H9 (cell line): Measurements from ENCODE around the gene TSPAN32. TPM values are rescaled to one million over a fixed set of nuclear protein-coding genes. Genes with fewer than 3 reads are reported as not detected.

Experiments used
- DNase-seq: peaks from one replicate; pipeline ENCODE4 v3.0.0-alpha.2; 2017
- H2AFZ ChIP-seq: one replicate; pipeline ENCODE4 v1.6.1; 2013; ENCODE audit warnings: mild to moderate bottlenecking, low read length, control low read depth, moderate library complexity
- H2AK5ac ChIP-seq: 2 replicates; pipeline ENCODE4 v1.6.1; 2013; ENCODE audit warnings: low read length, control low read depth, mixed read lengths; ENCODE audit not compliant: insufficient read length
- H2BK120ac ChIP-seq: one replicate; pipeline ENCODE4 v1.6.1; 2013; ENCODE audit warnings: low read depth, mild to moderate bottlenecking, low read length, control low read depth, inconsistent platforms; ENCODE audit not compliant: poor library complexity, severe bottlenecking
- H2BK12ac ChIP-seq: 2 replicates; pipeline ENCODE4 v1.6.1; 2013; ENCODE audit warnings: low read length, control low read depth, mixed read lengths, low read depth; ENCODE audit not compliant: insufficient read length
- H2BK15ac ChIP-seq: 2 replicates; pipeline ENCODE4 v1.6.1; 2013; ENCODE audit warnings: low read depth, low read length, control low read depth
- H2BK20ac ChIP-seq: one replicate; pipeline ENCODE4 v1.6.1; 2013; ENCODE audit warnings: low read depth, mild to moderate bottlenecking, low read length, control low read depth, inconsistent platforms; ENCODE audit not compliant: poor library complexity, severe bottlenecking
- H2BK5ac ChIP-seq: 2 replicates; pipeline ENCODE4 v1.6.1; 2013; ENCODE audit warnings: low read length, control low read depth, mixed read lengths; ENCODE audit not compliant: insufficient read length
- H3K14ac ChIP-seq: 2 replicates; pipeline ENCODE4 v1.6.1; 2013; ENCODE audit warnings: low read length, control low read depth; ENCODE audit not compliant: insufficient read depth
- H3K18ac ChIP-seq: 2 replicates; pipeline ENCODE4 v1.6.1; 2013; ENCODE audit warnings: low read depth, mild to moderate bottlenecking, mixed read lengths, low read length, control low read depth; ENCODE audit not compliant: insufficient read length
- H3K23ac ChIP-seq: 2 replicates; pipeline ENCODE4 v1.6.1; 2013; ENCODE audit warnings: low read length, control low read depth, mixed read lengths, low read depth; ENCODE audit not compliant: insufficient read length
- H3K23me2 ChIP-seq: 2 replicates; pipeline ENCODE4 v1.6.1; 2013; ENCODE audit warnings: low read depth, mild to moderate bottlenecking, mixed read lengths, low read length, control low read depth; ENCODE audit not compliant: insufficient read length, poor library complexity, severe bottlenecking
- H3K27ac ChIP-seq: 2 replicates; pipeline ENCODE4 v1.5.1; 2013; ENCODE audit warnings: low read length, control low read depth, mixed read lengths, low read depth; ENCODE audit not compliant: insufficient read length
- H3K27me3 ChIP-seq: 2 replicates; pipeline ENCODE4 v1.6.1; 2013; ENCODE audit warnings: low read length, control low read depth, inconsistent platforms; ENCODE audit not compliant: insufficient read depth
- H3K4ac ChIP-seq: 2 replicates; pipeline ENCODE4 v1.6.1; 2013; ENCODE audit warnings: low read depth, mild to moderate bottlenecking, control low read depth, inconsistent platforms, low read length, moderate library complexity
- H3K4me1 ChIP-seq: 2 replicates; pipeline ENCODE4 v1.6.1; 2013; ENCODE audit warnings: low read length, control low read depth, inconsistent platforms; ENCODE audit not compliant: insufficient read depth
- H3K4me2 ChIP-seq: 2 replicates; pipeline ENCODE4 v1.6.1; 2013; ENCODE audit warnings: low read length, control low read depth, mixed read lengths; ENCODE audit not compliant: insufficient read length, insufficient read depth
- H3K56ac ChIP-seq: 2 replicates; pipeline ENCODE4 v1.6.1; 2013; ENCODE audit warnings: low read depth, mild to moderate bottlenecking, mixed read lengths, low read length, control low read depth; ENCODE audit not compliant: insufficient read length
- H3K79me1 ChIP-seq: 2 replicates; pipeline ENCODE4 v1.6.1; 2013; ENCODE audit warnings: low read depth, mild to moderate bottlenecking, moderate library complexity, low read length, control low read depth, inconsistent platforms; ENCODE audit not compliant: insufficient read depth, poor library complexity, severe bottlenecking
- H3K79me2 ChIP-seq: 2 replicates; pipeline ENCODE4 v1.6.1; 2013; ENCODE audit warnings: low read length, control low read depth, inconsistent platforms; ENCODE audit not compliant: insufficient read depth
- H3K9ac ChIP-seq: 2 replicates; pipeline ENCODE4 v1.6.1; 2013; ENCODE audit warnings: low read length, control low read depth, mixed read lengths; ENCODE audit not compliant: insufficient read length; ENCODE audit errors: extremely low read depth
- H3K9me3 ChIP-seq: one replicate; pipeline ENCODE4 v1.6.1; 2013; ENCODE audit warnings: low read depth, low read length, inconsistent platforms; ENCODE audit not compliant: control insufficient read depth
- H3T11ph ChIP-seq: one replicate; pipeline ENCODE4 v1.6.1; 2013; ENCODE audit warnings: mild to moderate bottlenecking, low read length, control low read depth, inconsistent platforms
- H4K20me1 ChIP-seq: one replicate; pipeline ENCODE4 v1.6.1; 2013; ENCODE audit not compliant: control insufficient read depth, insufficient read length, insufficient read depth
- H4K5ac ChIP-seq: 2 replicates; pipeline ENCODE4 v1.6.1; 2013; ENCODE audit warnings: low read depth, mild to moderate bottlenecking, mixed read lengths, low read length, control low read depth; ENCODE audit not compliant: insufficient read length
- H4K8ac ChIP-seq: replicated peaks from 2 replicates; pipeline ENCODE4 v1.6.1; 2013; ENCODE audit warnings: low read length, control low read depth, mixed read lengths, low read depth; ENCODE audit not compliant: insufficient read length
- H4K91ac ChIP-seq: 2 replicates; pipeline ENCODE4 v1.6.1; 2013; ENCODE audit warnings: low read depth, mild to moderate bottlenecking, moderate library complexity, mixed read lengths, low read length, control low read depth; ENCODE audit not compliant: insufficient read length
- H3K27ac Mint-ChIP-seq, 3 experiments: 2 replicates in 2 of 3; 3 replicates in 1 of 3; pipeline ENCODE4 v1.8.0; 2020 to 2021; ENCODE audit warnings: mixed read lengths in 3 of 3, mild to moderate bottlenecking in 1 of 3, moderate library complexity in 1 of 3
- H3K27me3 Mint-ChIP-seq: 2 replicates; pipeline ENCODE4 v1.8.0; 2021; ENCODE audit warnings: low read depth, mild to moderate bottlenecking, moderate library complexity, mixed read lengths
- H3K36me3 Mint-ChIP-seq, 3 experiments: 2 replicates in 2 of 3; 3 replicates in 1 of 3; pipeline ENCODE4 v1.8.0; 2020 to 2021; ENCODE audit warnings: low read depth in 3 of 3, mixed read lengths in 3 of 3; ENCODE audit not compliant: insufficient read depth in 1 of 3
- H3K4me1 Mint-ChIP-seq, 2 experiments: 2 replicates each; pipeline ENCODE4 v1.8.0; 2020; ENCODE audit warnings: mixed read lengths in 2 of 2
- H3K4me3 Mint-ChIP-seq, 2 experiments: 2 replicates in 1 of 2; 3 replicates in 1 of 2; pipeline ENCODE4 v1.8.0; 2020 to 2021; ENCODE audit warnings: mild to moderate bottlenecking in 2 of 2, mixed read lengths in 2 of 2, moderate library complexity in 1 of 2
- H3K9me3 Mint-ChIP-seq, 2 experiments: 2 replicates in 1 of 2; 3 replicates in 1 of 2; pipeline ENCODE4 v1.8.0; 2020; ENCODE audit warnings: mild to moderate bottlenecking in 2 of 2, mixed read lengths in 2 of 2, moderate library complexity in 1 of 2
- CTCF ChIP-seq: fragments of 200-600 bp; sonication (generic); conservative IDR thresholded peaks from 3 replicates; pipeline ENCODE4 v1.8.0; 2021; ENCODE audit warnings: antibody characterized with exemption, mild to moderate bottlenecking
- WGBS: extraction: QIAGEN DNeasy Blood & Tissue Kit; methylation state at CpG from one replicate; pipeline ENCODE4 v1.1.7; 2013; ENCODE audit warnings: missing lambda C conversion rate, low lambda C conversion rate, mixed read lengths; ENCODE audit not compliant: insufficient read length; ENCODE audit errors: extremely low coverage; 5-methylcytosine and 5-hydroxymethylcytosine counted together
- total RNA-seq: library from RNA; stranded (reverse); gene quantifications from 2 replicates; pipeline ENCODE4 v1.2.1, GENCODE V29; 2021

The TSPAN32 gene
- total RNA-seq, 1 experiment from 2014 or later: not detected

DNA sequence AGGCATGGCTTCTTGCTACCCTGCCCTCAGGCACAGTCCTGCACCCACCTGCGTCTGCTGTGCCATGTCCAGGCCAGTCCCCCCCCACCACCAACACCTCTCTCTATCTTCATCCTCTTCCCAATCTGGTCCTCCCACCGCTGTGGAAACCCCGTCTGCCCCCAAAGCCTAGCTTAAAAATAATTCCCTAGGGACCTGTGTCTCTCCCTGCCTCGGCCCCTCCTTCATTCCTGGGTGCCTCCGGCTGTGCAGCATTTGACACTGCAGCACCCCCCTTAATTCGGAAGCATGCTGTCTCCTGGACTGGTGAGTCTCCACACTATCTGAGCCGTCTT is 28.9 kb upstream of the TSPAN32 start:
- Histone ChIP-seq H3K4me1 (no peaks in the 10 kb centered on the region; the same call in 1 of the 2 replicates), H4K5ac (no peak overlapping the region), H3K56ac (no peak overlapping the region), H2BK15ac (no peak overlapping the region), H4K91ac (no peak overlapping the region), H3K9ac (no peak overlapping the region), H2AFZ (no peak overlapping the region), H3K4me2 (no peak overlapping the region), H2BK20ac (no peak overlapping the region), H3K18ac (no peak overlapping the region), H3K79me2 (no peaks in the 10 kb centered on the region), H2BK12ac (no peak overlapping the region), H3K23me2 (peaks cover 7% of the 10 kb centered on the region), H3K9me3 (no peaks in the 10 kb centered on the region), H3K27ac (no peak overlapping the region), H3K14ac (no peak overlapping the region), H4K20me1 (peaks cover 3% of the 10 kb centered on the region), H3K4ac (no peak overlapping the region), H2AK5ac (no peak overlapping the region), H3K23ac (no peak overlapping the region), H2BK120ac (no peak overlapping the region), H3K79me1 (no peaks in the 10 kb centered on the region), H2BK5ac (no peak overlapping the region), H3K27me3 (peaks cover 27% of the 10 kb centered on the region; the same call in 1 of the 2 replicates), H3T11ph (no peak overlapping the region), H4K8ac (no peak overlapping the region)
- Mint-ChIP-seq H3K9me3 (peaks cover 0 to 3% of the 10 kb centered on the region in 2 experiments; a peak in 4 of 5 replicates), H3K36me3 (no peaks in the 10 kb centered on the region; a peak in 1 of 7 replicates), H3K4me1 (peaks cover 14 to 21% of the 10 kb centered on the region in 2 experiments), H3K4me3 (no peak overlapping the region), H3K27me3 (peaks cover 88% of the 10 kb centered on the region), H3K27ac (no peak overlapping the region)
- WGBS: no CpG with 5 or more reads among the region's 7 CpGs
- TF ChIP-seq CTCF: no peak
- DNase-seq: no peak
